GM18505 (cell line): ENCODE measurements around the gene FAM32A.
"Not testable (repeated sequence)": the region's sequence is repeated elsewhere in the genome, so short reads cannot be mapped to it uniquely, and the experiment has no call there.

Experiments used
- ATAC-seq: cut with Tn5 transposase; IDR thresholded peaks from one replicate; pipeline ENCODE4 v1.9.1; 2021; ENCODE audit not compliant: unreplicated experiment
- POLR2A ChIP-seq: IDR thresholded peaks from 4 replicates; pipeline ENCODE4 v1.6.1; 2011; ENCODE audit warnings: borderline replicate concordance; ENCODE audit not compliant: insufficient read depth, insufficient read length; ENCODE audit errors: extremely low read depth

Gene FAM32A

DNA sequence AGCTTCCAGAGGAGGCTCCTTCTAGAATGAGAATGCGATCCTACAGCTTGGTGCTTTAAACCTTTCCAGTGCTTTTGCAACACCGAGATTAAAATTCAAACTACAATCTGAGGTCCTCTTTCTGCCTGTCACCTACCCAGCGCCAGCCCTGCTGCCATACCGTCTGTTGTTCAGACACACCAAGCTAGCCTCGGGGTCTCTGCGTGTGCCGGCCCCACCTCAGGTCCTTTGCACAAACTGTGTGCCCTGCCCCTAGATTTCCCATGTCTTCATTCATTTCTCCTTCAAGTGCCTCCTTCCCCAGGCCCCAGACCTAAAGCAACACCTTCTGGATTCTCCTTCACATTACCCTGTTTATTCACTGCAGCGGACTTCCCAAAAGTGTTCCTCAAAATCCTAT, 30.7 kb upstream of the FAM32A start:
- no peak for TF ChIP-seq POLR2A
- no peak for ATAC-seq

DNA sequence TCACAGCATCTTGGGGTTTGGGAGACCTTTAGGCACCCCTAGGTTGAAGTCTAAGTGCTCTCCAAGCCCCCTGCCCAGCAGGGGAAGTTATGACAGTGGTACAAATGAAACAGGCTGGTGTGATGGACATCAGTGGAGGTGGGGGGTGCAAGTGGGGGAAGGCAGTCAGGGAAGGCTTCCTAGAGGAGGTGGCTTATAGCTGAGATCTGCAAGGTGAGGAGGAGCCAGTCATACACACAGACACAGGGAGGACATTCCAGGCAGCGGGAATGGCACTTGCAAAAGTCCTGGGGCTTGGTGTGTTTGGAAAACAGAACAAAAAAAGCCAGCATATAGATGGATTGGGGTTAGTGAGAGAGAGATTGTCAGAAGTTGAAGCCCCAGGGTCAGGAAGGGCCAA, 30.1 kb upstream of the FAM32A start:
- no peak for TF ChIP-seq POLR2A

DNA sequence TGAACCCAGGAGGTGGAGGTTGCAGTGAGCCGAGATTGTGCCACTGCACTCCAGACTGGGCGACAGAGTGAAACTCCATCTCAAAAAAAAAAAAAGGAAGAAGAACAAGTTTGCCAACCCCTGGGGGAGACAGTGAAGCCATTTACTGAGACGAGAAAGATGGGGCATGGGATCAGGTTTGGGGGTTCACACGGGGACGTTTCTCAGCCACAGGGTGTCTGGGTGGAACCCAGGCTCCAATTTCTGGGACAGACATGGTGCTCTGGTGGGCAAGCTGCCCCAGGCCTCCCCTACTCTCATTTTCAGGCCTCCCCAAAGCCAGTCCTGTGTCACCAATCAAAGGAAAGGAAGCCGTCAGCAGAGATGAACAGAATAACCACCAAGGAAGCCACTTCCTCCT, 28.3 kb upstream of the FAM32A start:
- no peak for TF ChIP-seq POLR2A
- ATAC-seq = no peak

More for the DNA sequence above, 30.1 kb upstream of the FAM32A start:
- ATAC-seq = no peak

DNA sequence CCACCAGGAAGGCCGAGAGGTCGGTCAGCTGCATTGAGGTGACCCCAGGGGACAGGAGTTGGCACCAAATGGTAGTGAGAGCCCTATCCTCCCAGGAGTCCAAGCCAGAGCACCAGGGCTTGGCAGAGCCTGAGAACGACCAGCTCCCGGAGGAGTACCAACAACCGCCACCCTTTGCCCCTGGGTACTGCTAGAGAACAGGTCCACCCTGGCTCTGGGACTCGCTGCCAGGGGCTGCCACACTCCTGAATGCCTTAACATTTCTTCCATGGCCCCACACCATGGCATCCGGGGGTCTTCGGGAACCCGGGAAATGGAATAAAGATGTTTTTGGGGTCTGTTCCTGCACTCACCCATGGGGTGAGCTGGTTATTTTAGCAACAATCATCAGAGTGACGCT, 27.6 kb upstream of the FAM32A start:
- TF ChIP-seq POLR2A = peak; percentile 12

DNA sequence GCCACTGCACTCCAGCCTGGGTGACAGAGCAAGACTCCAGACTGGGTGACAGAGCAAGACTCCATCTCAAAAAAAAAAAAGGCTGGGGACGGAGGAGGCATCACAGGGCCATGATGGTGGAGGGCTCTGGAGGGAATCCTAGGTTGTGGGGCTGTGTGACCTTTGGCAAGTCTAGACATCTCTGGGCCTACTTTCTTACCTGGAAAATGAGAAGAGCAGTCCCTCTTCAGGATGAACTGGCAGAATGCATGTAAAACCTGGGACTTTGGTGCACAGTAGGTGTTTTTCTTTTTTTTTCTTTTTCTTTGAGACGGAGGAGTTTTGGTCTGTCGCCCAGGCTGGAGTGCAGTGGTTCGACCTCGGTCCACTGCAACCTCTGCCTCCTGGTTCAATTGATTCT, 25.6 kb upstream of the FAM32A start:
- ATAC-seq = no peak
- TF ChIP-seq POLR2A = no peak

More for the DNA sequence above, 27.6 kb upstream of the FAM32A start:
- ATAC-seq = no peak

DNA sequence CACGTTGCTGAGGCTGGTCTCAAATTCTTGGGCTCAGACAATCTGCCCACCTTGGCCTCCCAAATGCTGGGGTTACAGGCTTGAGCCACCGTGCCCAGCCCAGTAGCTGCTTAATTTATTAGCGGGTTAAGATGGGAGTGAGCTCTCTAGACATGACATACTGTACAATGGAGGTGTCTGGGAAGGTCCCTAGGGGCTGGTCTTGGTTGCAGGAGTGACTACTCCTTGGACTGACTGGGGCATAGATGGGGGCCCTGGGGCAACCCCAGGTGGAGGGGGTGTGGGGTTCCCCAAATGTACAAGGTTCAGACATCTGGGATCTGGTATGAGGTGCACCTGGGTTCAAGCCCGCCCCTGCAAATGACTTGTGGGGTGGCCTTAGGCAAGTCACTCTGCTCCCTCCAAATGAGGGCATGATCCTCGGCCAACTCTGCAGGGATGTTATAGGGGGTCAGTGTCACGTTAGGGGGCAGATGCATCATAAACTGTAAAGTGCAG, 24.7 kb upstream of the FAM32A start:
- TF ChIP-seq POLR2A = no peak
- ATAC-seq = no peak

DNA sequence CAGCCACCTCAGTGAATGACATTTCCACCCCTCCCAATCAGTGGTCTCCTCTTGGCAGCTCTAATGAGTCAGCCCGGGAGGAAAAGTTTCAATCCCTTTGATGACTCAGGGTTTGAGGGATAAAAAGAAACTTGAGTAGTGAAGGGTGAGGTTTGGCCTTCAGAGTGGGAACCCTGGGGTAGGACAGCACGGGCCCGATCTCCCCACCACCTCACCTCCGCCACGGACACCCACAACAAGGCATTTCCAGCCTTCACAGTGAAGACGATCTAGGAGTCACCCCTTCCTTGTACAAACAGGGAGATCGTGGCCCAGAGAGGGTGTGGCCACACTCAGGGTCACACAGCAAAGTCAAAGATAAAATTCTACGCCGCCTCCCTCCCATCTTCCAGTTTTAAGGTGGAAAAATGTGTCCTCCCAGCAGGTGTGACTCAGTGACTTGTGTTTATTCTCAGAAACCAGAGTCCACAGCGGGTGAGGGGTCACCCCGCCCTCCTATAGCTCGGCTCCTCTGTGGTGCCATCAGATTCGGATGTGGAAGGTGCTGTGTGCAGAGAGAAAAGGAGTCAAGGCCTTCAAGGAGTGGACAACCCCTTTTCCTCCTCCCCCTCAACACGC, 24.2 kb upstream of the FAM32A start:
- no peak for ATAC-seq
- no peak for TF ChIP-seq POLR2A

DNA sequence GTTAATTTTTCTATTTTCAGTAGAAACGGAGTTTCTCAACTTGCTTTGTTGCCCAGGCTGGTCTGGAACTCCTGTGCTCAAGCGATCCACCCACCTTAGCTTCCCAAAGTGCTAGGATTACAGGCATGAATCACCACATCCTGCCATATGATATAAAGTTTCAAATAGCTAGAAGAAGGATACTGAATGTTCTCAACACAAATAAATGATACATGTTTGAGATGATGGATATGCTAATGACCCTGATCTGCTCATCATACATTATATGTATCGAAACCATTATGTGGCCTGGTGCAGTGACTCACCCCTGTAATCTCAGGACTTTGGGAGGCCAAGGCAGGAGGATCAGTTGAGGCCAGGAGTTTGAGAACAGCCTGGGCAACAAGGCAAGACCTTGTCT, 23.4 kb upstream of the FAM32A start:
- TF ChIP-seq POLR2A = no peak
- no peak for ATAC-seq

DNA sequence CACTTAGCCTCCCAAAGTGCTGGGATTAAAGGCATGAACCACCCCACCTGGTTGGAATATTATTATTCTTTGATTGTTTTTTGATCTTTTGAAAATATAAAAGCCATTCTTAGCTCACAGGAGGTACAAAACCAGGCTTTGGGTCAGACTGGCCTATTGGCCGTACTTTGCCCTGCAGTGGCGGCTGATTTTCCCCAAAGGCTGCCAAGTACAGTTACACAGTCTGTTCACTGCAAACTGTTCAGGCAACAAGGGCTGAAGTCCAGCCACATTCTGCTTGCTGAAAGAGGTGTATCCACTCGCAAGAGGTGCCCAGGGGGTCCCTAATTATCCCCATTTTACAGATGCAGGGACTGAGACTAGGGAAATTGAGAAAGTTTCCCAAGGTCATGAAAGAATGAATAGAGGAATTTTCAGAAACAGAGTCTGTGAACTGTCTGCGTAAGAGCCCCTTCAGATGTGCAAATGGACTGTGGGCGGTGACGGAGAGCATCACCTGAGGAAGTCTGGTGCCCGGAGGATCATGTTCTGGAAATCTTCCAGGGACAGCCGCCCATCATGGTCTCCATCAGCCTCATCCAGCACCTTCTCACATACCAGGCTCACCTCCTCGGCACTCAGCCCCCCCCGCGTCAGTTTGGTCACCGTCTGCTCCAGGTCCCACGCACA, 20.9 kb upstream of the FAM32A start:
- no peak for ATAC-seq
- TF ChIP-seq POLR2A = no peak

DNA sequence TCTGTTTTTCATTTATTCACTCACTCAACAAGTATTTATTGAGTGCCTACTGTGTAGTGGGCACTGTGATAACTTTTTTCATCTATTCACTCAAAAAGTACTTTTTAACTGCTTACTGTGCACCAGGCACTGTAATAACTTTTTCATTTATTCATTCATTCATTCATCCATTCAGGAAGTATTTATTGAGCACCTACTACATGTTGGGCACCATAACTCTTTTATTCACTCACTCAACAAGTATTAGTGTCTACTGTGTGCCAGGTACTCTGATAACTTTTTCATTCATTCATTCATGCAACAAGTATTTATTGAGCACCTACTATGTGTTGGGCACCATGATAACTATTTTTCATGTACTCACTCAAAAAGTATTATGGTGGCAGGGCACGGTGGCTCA, 18.8 kb upstream of the FAM32A start:
- no peak for TF ChIP-seq POLR2A
- ATAC-seq = no peak

DNA sequence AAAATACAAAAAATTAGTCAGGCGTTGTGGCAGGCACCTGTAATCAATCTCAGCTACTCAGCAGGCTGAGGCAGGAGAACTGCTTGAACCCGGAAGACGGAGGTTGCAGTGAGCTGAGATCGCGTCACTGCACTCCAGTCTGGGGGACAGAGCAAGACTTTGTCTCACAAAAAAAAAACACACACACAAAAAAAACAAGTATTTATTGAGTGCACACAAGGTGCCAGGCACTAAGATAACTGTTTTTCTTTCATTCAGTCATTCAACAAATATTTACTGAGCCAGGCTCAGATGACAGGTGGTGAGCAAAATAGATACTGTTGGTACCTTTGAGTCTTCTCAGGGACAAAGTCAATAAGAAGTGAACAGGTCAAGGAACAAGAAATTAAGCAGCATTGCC, 18.2 kb upstream of the FAM32A start:
- no peak for ATAC-seq
- no peak for TF ChIP-seq POLR2A

DNA sequence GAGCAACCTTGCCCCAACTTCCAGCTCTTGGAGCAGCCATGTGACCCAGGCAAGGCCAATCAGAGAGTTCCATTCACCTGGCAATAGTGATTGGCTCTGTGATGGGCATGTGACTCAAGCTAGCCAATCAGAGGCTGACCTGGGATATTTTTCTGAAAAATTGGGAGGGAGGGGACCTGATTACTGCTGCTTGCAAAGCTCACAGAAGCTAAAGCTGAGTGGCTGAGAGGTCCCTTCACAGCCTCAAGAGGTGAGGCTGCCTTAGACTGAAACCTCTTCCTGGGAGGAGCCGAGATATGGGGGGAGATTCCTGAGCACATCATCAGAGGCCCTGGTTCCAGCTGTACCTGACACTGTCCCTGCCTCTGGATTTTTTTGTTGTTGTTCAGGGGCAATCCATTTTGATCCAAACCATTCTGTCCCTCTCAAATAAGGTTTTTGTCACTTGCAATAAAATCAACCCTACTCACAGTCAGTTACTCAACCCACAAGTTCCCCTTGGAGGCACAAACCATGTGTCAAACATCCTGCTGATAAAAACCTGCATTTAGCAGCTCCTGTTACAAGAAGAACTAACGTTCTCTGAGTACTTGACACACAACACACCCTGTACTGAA, 16.6 kb upstream of the FAM32A start:
- ATAC-seq = no peak
- TF ChIP-seq POLR2A = no peak

DNA sequence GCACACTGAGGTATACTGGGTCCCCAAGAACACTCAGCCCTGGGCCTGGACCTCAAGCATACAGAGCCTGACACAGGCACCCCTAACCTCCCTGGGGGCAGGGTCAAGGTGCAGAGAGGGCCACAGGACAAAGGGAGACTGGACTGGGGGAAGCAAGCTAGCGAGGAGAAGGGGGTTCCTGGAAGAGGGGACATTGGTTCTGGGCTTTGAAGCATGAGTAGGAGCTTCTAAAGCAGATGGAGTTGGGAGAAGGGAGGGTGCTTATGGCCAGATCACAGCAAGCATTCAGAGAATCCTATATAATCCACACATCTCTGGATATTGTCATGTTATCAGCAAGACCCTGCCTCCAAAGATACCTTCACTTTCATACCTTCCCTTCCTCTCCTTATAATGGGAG, 15.1 kb upstream of the FAM32A start:
- TF ChIP-seq POLR2A = no peak
- ATAC-seq = no peak

DNA sequence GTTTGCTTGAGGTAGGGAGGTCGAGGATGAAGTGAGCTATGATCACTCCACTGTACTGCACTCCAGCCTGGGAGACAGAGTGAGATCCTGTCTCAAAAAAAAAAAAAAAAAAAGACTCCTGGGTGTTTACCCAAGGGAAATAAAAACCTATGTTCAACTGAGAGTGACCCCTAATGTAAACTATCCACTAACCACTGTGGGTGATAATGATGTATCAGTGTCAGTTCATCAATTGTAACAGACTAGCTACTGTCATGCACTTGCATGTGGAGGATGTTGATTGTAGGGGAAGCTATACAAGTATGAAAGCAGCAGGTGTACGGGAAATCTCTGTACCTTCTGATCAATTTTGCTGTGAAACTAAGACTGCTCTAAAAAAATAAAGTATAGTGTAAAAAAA, 9.3 kb upstream of the FAM32A start:
- TF ChIP-seq POLR2A = no peak
- no peak for ATAC-seq

DNA sequence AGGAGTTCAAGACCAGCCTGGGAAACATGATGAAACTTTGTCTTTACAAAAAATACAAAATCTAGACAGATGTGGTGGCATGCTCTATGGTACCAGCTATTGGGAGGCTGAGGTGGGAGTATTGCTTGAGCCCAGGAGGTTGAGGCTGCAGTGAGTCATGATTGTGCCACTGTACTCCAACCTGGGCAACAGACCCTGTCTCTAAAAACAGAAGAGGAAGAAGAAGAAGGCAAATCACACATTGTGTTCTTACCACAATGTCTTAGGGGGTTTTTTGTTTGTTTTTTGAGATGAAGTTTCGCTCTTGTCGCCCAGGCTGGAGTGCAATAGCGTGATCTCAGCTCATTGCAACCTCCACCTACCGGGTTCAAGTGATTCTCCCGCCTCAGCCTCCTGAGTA, 6.3 kb upstream of the FAM32A start:
- not testable (repeated sequence) for ATAC-seq

DNA sequence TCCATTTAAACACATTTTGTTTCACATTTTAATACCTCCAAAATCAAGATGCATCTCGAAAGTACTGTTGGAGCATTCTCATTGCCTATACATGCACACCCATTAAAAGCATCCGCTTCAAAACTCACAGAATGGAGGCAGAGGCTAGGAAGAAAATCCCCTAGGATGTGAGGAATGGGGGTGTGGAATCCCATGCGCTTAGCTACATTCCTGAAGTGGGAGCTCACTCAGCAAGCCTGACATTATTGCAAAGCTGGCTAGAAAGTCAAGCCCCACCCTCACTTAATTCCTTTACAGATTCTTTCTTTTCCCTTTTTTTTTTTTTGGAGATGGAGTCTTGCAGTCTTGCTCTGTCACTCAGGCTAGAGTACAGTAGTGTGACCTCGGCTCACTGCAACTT, 4.6 kb upstream of the FAM32A start:
- TF ChIP-seq POLR2A = no peak
- no peak for ATAC-seq
